ENCODE data around the gene GJA4.
"Not testable (repeated sequence)": the region's sequence is repeated elsewhere in the genome, so short reads cannot be mapped to it uniquely, and the experiment has no call there.

GJA4 gene

DNA sequence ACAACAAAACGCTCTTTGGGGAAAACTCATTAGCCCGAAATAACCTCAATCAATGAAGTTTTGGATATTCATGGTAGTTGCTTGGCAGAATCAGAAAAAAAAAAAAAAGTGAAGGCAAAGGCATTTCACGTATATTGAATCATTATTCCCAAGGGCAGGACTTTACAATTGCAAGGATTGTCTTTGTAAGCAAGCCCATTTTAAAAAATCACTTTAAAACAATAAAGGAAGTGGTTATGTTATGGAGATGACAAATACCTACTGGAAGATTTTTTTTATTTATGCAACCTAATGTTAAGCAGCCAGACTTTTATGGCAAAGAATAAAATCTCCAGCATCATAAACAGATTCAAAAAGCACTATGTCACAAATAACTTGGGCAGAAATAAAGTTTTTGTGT is 23.9 kb upstream of the GJA4 start:
- Histone ChIP-seq H3K36me3 (ENCODE audit: control insufficient read depth, insufficient read depth, low read length) (no peaks in the 10 kb centered on the region), H3K27ac (ENCODE audit: insufficient read depth, low read depth, low read length, poor library complexity, severe bottlenecking) (no peak overlapping the region), H3K4me3 (ENCODE audit: insufficient read depth, low read depth, low read length) (no peak overlapping the region), H3K4me1 (ENCODE audit: control insufficient read depth, insufficient read depth, low read length) (no peaks in the 10 kb centered on the region), H3K9me3 (ENCODE audit: control insufficient read depth, low read length) (no peaks in the 10 kb centered on the region), H3K27me3 (ENCODE audit: control insufficient read depth, insufficient read depth, low read length, poor library complexity, severe bottlenecking) (no peaks in the 10 kb centered on the region)
- WGBS, 2 experiments: 94% methylated on average over 2 to 3 of the region's 3 CpGs

DNA sequence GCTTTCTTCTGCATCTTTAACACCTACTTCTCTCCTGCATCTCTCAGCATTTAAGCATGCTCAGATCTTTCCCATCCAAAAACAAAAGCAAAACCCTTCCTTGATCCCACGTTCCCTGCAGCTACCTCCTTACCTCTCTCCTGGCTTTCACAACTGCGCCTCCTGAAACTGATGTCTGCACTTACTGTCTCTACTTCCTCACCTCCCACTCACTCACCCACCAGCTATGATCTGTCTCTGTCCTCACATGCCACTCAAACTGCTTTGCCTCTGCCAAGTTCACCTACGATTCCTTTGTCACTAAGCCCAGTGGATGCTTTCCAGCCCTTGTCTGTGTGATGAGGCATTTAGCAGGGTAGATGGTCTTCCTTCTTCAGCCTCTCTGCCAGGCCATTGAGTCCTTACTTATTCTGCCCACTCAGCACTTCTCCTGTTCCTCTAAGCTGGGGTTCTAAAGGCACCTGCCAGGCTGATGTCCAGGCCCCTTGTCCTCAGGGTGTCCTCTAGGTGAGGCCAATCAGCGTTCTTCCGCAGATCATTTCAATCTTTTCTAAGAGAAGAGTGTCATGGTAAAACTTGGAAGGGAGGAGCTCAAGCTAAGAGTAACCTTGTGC is 21.8 kb upstream of the GJA4 start:
- H3K27me3 ChIP-seq (ENCODE audit: control insufficient read depth, insufficient read depth, low read length, poor library complexity, severe bottlenecking): no peaks in the 10 kb centered on the region
- 89 to 90% methylated on average over 5 of the region's 5 CpGs for WGBS, 2 experiments
- no peaks in the 10 kb centered on the region for H3K36me3 ChIP-seq (ENCODE audit: control insufficient read depth, insufficient read depth, low read length)
- no peak overlapping the region for H3K27ac ChIP-seq (ENCODE audit: insufficient read depth, low read depth, low read length, poor library complexity, severe bottlenecking)
- no peaks in the 10 kb centered on the region for H3K9me3 ChIP-seq (ENCODE audit: control insufficient read depth, low read length)
- no peaks in the 10 kb centered on the region for H3K4me1 ChIP-seq (ENCODE audit: control insufficient read depth, insufficient read depth, low read length)
- no peak overlapping the region for H3K4me3 ChIP-seq (ENCODE audit: insufficient read depth, low read depth, low read length)

DNA sequence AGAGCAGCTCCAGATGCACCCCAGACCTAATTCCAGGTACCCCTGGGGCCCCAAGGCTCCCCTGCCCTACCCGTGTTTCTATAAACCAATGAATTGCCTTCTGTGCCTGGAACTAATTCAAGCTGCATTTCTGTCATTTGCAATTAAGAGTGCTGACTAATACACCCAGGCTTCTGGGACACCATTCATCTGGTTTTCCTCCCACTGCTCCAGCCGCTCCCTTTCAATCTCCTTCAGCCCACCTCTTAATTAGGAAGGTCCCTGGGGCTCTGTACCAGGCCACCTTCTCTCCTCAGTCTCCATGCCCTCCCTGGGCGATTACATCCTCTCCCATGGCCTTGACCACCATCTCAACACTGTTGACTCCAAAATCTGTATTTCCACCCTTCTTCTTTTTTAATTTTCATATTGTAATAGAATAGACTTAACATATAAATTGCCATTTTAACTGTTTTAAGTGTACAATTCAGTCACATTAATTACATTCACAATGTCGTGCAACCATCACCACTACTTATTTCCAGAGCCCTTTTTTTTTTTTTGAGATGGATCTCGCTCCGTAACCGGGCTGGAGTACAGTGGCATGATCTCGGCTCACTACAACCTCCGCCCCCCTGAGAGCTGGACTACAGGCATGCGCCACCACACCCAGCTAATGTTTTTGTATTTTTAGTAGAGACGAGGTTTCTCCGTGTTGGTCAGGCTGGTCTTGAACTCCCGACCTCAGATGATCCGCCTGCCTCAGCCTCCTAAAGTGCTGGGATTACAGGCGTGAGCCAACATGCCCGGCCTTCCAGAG is 21.0 kb upstream of the GJA4 start:
- H3K4me1 ChIP-seq (ENCODE audit: control insufficient read depth, insufficient read depth, low read length): no peaks in the 10 kb centered on the region
- WGBS, 2 experiments: 86 to 90% methylated on average over 16 of the region's 16 CpGs
- H3K36me3 ChIP-seq (ENCODE audit: control insufficient read depth, insufficient read depth, low read length): no peaks in the 10 kb centered on the region
- H3K4me3 ChIP-seq (ENCODE audit: insufficient read depth, low read depth, low read length): no peak overlapping the region
- no peaks in the 10 kb centered on the region for H3K27me3 ChIP-seq (ENCODE audit: control insufficient read depth, insufficient read depth, low read length, poor library complexity, severe bottlenecking)
- H3K27ac ChIP-seq (ENCODE audit: insufficient read depth, low read depth, low read length, poor library complexity, severe bottlenecking): no peak overlapping the region
- no peaks in the 10 kb centered on the region for H3K9me3 ChIP-seq (ENCODE audit: control insufficient read depth, low read length)

- not testable (repeated sequence) for H3K9me3 ChIP-seq (ENCODE audit: control insufficient read depth, low read length); H3K36me3 ChIP-seq (ENCODE audit: control insufficient read depth, insufficient read depth, low read length); H3K27me3 ChIP-seq (ENCODE audit: control insufficient read depth, insufficient read depth, low read length, poor library complexity, severe bottlenecking); H3K4me3 ChIP-seq (ENCODE audit: insufficient read depth, low read depth, low read length); H3K27ac ChIP-seq (ENCODE audit: insufficient read depth, low read depth, low read length, poor library complexity, severe bottlenecking); H3K4me1 ChIP-seq (ENCODE audit: control insufficient read depth, insufficient read depth, low read length)
- WGBS, 2 experiments: 94 to 95% methylated on average over 4 of the region's 4 CpGs
These were observed 19.7 kb upstream of the GJA4 start for GRCh38 chr1:34773114-34773513.

- H3K36me3 ChIP-seq (ENCODE audit: control insufficient read depth, insufficient read depth, low read length): no peaks in the 10 kb centered on the region
- no peaks in the 10 kb centered on the region for H3K4me1 ChIP-seq (ENCODE audit: control insufficient read depth, insufficient read depth, low read length)
- WGBS, 2 experiments: 77 to 83% methylated on average over 8 of the region's 8 CpGs
- H3K27ac ChIP-seq (ENCODE audit: insufficient read depth, low read depth, low read length, poor library complexity, severe bottlenecking): no peak overlapping the region
- no peak overlapping the region for H3K4me3 ChIP-seq (ENCODE audit: insufficient read depth, low read depth, low read length)
- no peaks in the 10 kb centered on the region for H3K9me3 ChIP-seq (ENCODE audit: control insufficient read depth, low read length)
- peaks cover 12% of the 10 kb centered on the region for H3K27me3 ChIP-seq (ENCODE audit: control insufficient read depth, insufficient read depth, low read length, poor library complexity, severe bottlenecking)
These were observed 17.8 kb upstream of the GJA4 start for GRCh38 chr1:34774957-34775356.

DNA sequence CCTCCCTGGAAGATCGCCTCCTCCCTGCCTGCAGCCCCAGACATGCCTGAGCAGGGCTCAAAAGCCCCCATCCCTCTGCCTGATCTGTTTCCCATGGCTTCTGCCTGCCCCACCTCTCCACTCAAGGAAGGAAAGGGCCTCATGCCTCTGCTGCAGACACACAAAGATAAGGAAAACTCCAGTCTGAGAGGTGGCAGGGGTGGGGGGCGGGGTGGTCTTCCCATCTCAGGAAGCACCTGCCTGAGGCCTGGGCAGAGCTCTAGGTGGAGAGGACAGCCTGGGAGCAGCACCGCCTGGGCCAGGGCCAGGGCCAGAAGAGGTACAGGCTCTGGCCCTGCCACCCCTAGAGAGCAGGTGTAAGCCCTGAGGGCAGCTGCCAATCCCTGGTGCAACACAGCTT is 15.9 kb upstream of the GJA4 start:
- Histone ChIP-seq H3K27me3 (ENCODE audit: control insufficient read depth, insufficient read depth, low read length, poor library complexity, severe bottlenecking) (peaks cover 32% of the 10 kb centered on the region), H3K4me3 (ENCODE audit: insufficient read depth, low read depth, low read length) (no peak overlapping the region), H3K27ac (ENCODE audit: insufficient read depth, low read depth, low read length, poor library complexity, severe bottlenecking) (no peak overlapping the region), H3K9me3 (ENCODE audit: control insufficient read depth, low read length) (no peaks in the 10 kb centered on the region), H3K4me1 (ENCODE audit: control insufficient read depth, insufficient read depth, low read length) (no peaks in the 10 kb centered on the region), H3K36me3 (ENCODE audit: control insufficient read depth, insufficient read depth, low read length) (no peaks in the 10 kb centered on the region)
- WGBS, 2 experiments: 71 to 77% methylated on average over 3 of the region's 3 CpGs

DNA sequence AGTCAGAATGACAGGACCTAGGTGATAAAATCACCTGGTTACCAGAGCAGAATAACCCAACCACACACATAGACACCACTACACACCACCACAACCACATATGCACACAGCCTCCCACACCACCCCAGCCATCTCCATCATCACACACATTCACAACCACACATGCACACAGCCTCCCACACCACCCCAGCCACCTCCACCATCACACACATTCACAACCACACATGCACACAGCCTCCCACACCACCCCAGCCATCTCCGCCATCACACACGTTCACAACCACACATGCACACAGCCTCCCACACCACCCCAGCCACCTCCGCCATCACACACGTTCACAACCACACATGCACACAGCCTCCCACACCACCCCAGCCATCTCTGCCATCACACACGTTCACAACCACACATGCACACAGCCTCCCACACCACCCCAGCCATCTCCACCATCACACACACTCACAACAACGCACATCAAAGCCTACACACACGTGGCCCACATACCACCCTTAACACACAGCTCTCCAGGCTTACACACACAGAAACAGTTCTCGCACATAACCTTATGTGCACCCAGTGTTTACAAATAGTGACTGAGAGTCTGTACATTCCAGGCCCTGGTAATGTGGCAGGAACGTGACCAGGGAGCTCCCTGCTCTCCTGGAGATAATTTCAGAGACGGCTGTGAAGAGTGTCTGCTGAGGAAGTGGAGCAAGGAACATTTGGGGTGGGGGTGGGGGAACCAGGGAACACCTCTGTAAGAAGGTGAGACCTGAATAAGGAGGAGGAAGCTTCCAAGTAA is 15.1 kb upstream of the GJA4 start:
- Histone ChIP-seq H3K36me3 (ENCODE audit: control insufficient read depth, insufficient read depth, low read length) (no peaks in the 10 kb centered on the region), H3K27me3 (ENCODE audit: control insufficient read depth, insufficient read depth, low read length, poor library complexity, severe bottlenecking) (peaks cover 40% of the 10 kb centered on the region), H3K9me3 (ENCODE audit: control insufficient read depth, low read length) (no peaks in the 10 kb centered on the region), H3K4me1 (ENCODE audit: control insufficient read depth, insufficient read depth, low read length) (no peaks in the 10 kb centered on the region), H3K27ac (ENCODE audit: insufficient read depth, low read depth, low read length, poor library complexity, severe bottlenecking) (no peak overlapping the region), H3K4me3 (ENCODE audit: insufficient read depth, low read depth, low read length) (no peak overlapping the region)
- WGBS, 2 experiments: 59 to 63% methylated on average over 10 of the region's 10 CpGs

DNA sequence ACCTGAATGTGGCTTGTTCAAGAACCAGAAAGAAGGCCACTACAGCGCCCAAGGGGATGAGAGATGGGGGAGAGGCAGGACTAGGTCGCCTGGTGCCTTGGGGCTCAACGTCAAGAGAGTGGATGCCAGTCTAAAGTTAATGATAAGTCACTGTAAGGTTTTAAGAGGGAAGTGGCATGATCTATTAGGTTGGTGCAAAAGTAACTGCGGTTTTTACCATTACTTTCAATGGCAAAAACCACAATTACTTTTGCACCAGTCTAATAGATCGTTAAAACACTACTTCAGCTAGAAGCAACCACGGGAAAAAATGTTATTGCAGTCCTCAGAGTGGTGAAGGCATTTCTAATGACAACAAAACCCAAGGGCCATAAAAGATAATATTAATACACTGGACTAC is 14.4 kb upstream of the GJA4 start:
- peaks cover 46% of the 10 kb centered on the region for H3K27me3 ChIP-seq (ENCODE audit: control insufficient read depth, insufficient read depth, low read length, poor library complexity, severe bottlenecking)
- no peaks in the 10 kb centered on the region for H3K9me3 ChIP-seq (ENCODE audit: control insufficient read depth, low read length)
- 88 to 96% methylated on average over 5 to 6 of the region's 6 CpGs for WGBS, 2 experiments

DNA sequence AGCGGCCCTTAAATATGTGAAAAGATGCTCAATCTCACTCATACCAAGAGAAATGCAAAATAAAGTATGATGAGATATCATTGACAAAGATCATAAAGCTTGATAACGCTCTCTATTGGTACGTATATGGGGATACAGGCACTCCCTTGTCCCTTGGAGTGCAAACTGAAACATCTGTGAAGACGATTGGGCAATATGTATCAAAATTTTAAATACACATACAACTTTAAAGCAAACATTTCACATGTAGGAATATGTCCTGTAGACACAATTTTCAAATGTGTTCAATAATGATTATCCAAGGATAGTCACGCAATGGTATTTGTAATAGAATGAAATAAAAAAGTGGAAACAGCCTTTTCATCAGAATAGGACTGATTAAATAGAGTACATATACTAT is 13.8 kb upstream of the GJA4 start:
- Histone ChIP-seq H3K27ac (ENCODE audit: insufficient read depth, low read depth, low read length, poor library complexity, severe bottlenecking) (no peak overlapping the region), H3K4me3 (ENCODE audit: insufficient read depth, low read depth, low read length) (no peak overlapping the region), H3K9me3 (ENCODE audit: control insufficient read depth, low read length) (no peaks in the 10 kb centered on the region), H3K36me3 (ENCODE audit: control insufficient read depth, insufficient read depth, low read length) (no peaks in the 10 kb centered on the region), H3K27me3 (ENCODE audit: control insufficient read depth, insufficient read depth, low read length, poor library complexity, severe bottlenecking) (peaks cover 52% of the 10 kb centered on the region), H3K4me1 (ENCODE audit: control insufficient read depth, insufficient read depth, low read length) (no peaks in the 10 kb centered on the region)
- 82 to 95% methylated on average over 3 to 5 of the region's 5 CpGs for WGBS, 2 experiments

More for the DNA sequence above, 14.4 kb upstream of the GJA4 start:
- no peaks in the 10 kb centered on the region for H3K36me3 ChIP-seq (ENCODE audit: control insufficient read depth, insufficient read depth, low read length)
- no peaks in the 10 kb centered on the region for H3K4me1 ChIP-seq (ENCODE audit: control insufficient read depth, insufficient read depth, low read length)
- no peak overlapping the region for H3K27ac ChIP-seq (ENCODE audit: insufficient read depth, low read depth, low read length, poor library complexity, severe bottlenecking)
- H3K4me3 ChIP-seq (ENCODE audit: insufficient read depth, low read depth, low read length): no peak overlapping the region

- H3K36me3 ChIP-seq (ENCODE audit: control insufficient read depth, insufficient read depth, low read length): no peaks in the 10 kb centered on the region
- H3K4me3 ChIP-seq (ENCODE audit: insufficient read depth, low read depth, low read length): no peak overlapping the region
- H3K27ac ChIP-seq (ENCODE audit: insufficient read depth, low read depth, low read length, poor library complexity, severe bottlenecking): no peak overlapping the region
- WGBS, 2 experiments: 84 to 88% methylated on average over 5 of the region's 5 CpGs
- peaks cover 57% of the 10 kb centered on the region for H3K27me3 ChIP-seq (ENCODE audit: control insufficient read depth, insufficient read depth, low read length, poor library complexity, severe bottlenecking)
- H3K9me3 ChIP-seq (ENCODE audit: control insufficient read depth, low read length): no peaks in the 10 kb centered on the region
- no peaks in the 10 kb centered on the region for H3K4me1 ChIP-seq (ENCODE audit: control insufficient read depth, insufficient read depth, low read length)
These were observed 13.3 kb upstream of the GJA4 start for GRCh38 chr1:34779526-34779925.

Measured in ectodermal cell (in vitro differentiated cells).